Cardiac ventricle fibroblast (primary cell): ENCODE measurements around the gene SDHAF2. TPM values are rescaled to one million over a fixed set of nuclear protein-coding genes. Genes with fewer than 3 reads are reported as not detected.

Source experiments
- total RNA-seq: library from RNA; depleted of rRNA; stranded (reverse); fragments of >200 nt; gene quantifications from 2 replicates; pipeline ENCODE4 v1.2.3, GENCODE V29; 2015

Gene SDHAF2
- 28.4 and 53.7 TPM in 2 replicates for total RNA-seq

DNA sequence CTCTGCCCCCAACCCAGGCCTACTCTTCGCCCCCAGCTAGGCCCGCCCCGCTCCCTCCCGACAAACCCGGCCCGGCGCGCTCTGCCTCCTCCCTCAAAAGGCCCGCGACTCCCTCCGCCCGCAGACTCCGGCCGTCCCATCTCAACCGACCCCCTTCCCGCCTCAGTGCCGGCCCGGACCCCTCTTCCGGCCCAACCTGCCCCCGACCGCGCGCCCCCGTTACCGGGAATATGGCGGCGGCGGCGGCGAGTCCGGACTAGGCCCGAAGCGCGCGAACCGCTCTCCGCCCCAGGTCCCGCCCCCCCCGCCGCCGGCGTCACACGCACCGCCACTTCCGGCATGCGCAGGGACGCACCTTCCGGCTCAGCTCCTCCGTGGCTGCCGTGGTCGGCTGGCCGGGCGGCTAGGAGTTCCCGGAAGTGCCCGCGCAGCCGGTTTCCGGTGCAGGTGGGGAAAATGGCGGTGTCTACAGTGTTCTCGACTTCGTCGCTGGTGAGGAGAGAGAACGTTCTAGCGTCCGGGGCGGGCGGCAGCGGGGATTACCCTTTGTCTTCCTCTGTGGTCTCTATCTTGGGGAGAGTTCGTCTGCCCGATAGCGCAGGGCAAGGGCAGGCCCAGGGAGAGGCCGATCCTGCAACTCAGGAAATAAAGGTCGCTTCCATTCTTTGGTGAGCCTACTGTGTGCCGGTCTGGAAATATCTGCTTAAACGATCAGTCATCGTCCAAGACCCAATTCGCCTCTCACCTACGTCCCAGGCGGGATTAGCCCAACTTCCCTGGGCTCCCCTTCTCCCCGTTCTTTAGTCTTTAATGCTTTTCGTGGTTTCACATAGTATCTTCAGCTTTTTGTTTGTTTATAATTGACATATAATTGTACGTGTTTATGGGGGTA lies at the start of gene SDHAF2, which contains the start of gene CPSF7:
Gene SDHAF2, plus strand, starts transcription at position 434 of the 892 bp plus-strand sequence. Its CDS starts 23 bp downstream, at position 457.
Gene CPSF7, minus strand, starts transcription at position 285 of the 892 bp plus-strand sequence. CDS start 740 bp downstream, outside the sequence.

Other genes with a start within 250 kb of the SDHAF2 start
- not detected in 2 replicates for gene PGA3, start 226.6 kb upstream of the SDHAF2 start, total RNA-seq
- gene PGA4, start 207.8 kb upstream of the SDHAF2 start, total RNA-seq = not detected in 2 replicates
- gene PGA5, start 188.9 kb upstream of the SDHAF2 start, total RNA-seq = not detected in 2 replicates
- gene VWCE, start 134.8 kb upstream of the SDHAF2 start, total RNA-seq = 16.8 and 19.4 TPM in 2 replicates
- gene DDB1, start 97.0 kb upstream of the SDHAF2 start, total RNA-seq = 217 and 223 TPM in 2 replicates
- 29.1 and 33.9 TPM in 2 replicates for gene TKFC, start 96.9 kb upstream of the SDHAF2 start, total RNA-seq
- gene CYB561A3, start 68.2 kb upstream of the SDHAF2 start, total RNA-seq = 64.8 and 89.7 TPM in 2 replicates
- gene TMEM138, start 67.8 kb upstream of the SDHAF2 start, total RNA-seq = 15.7 and 33.9 TPM in 2 replicates
- gene TMEM216, start 37.5 kb upstream of the SDHAF2 start, total RNA-seq = 14.2 and 18.2 TPM in 2 replicates
- 21.5 and 24.0 TPM in 2 replicates for gene CPSF7, start 149 bp upstream of the SDHAF2 start, total RNA-seq
- gene LRRC10B, start 78.6 kb downstream of the SDHAF2 start, total RNA-seq = not detected in 2 replicates
- gene SYT7, start 151.0 kb downstream of the SDHAF2 start, total RNA-seq = 2.2 and 3.8 TPM in 2 replicates